GM10266 (cell line): Measurements from ENCODE around the gene CATSPERD.

Experiments
- DNase-seq: peaks from one replicate; pipeline ENCODE4 v3.0.0; 2012; ENCODE audit errors: extremely low spot score
- CTCF ChIP-seq: IDR thresholded peaks from 2 replicates; pipeline ENCODE4 v1.5.1; 2012; ENCODE audit warnings: mild to moderate bottlenecking, low read depth; ENCODE audit not compliant: control insufficient read depth, insufficient read depth; ENCODE audit errors: missing control alignments

The CATSPERD gene

GRCh38 chr19:5789351-5789761 lies 68.9 kb downstream of the CATSPERD start:
- no peak for DNase-seq
- TF ChIP-seq CTCF, result no peak

GRCh38 chr19:5789886-5790558 lies 69.6 kb downstream of the CATSPERD start:
- DNase-seq, result no peak
- no peak for TF ChIP-seq CTCF

- DNase-seq, result peak; percentile 99
- TF ChIP-seq CTCF, result no peak
Observed at GRCh38 chr19:5790559-5791520, 70.4 kb downstream of the CATSPERD start, which contains the start of gene DUS3L. Gene DUS3L, minus strand, starts transcription at chr19:5791163. Its CDS starts 22 bp downstream, at chr19:5791141.

- DNase-seq, result no peak
- TF ChIP-seq CTCF, result no peak
Observed at GRCh38 chr19:5792224-5792623, 71.8 kb downstream of the CATSPERD start.

GRCh38 chr19:5793188-5793587 lies 72.8 kb downstream of the CATSPERD start:
- TF ChIP-seq CTCF, result no peak
- DNase-seq, result no peak

- no peak for TF ChIP-seq CTCF
- DNase-seq, result no peak
Observed at GRCh38 chr19:5795382-5795919, 75.0 kb downstream of the CATSPERD start.
